Loucy (cell line): ENCODE data around the gene ASPG.

Source experiments
- CTCF ChIP-seq: fragments of 200-600 bp; sonication (generic); conservative IDR thresholded peaks from 2 replicates; pipeline ENCODE4 v1.5.1; 2014; ENCODE audit warnings: mild to moderate bottlenecking, antibody characterized with exemption, low read length
- EZH2phosphoT487 ChIP-seq: fragments of 200-600 bp; IDR thresholded peaks from 2 replicates; pipeline ENCODE4 v1.6.1; 2018; ENCODE audit warnings: antibody characterized with exemption, mild to moderate bottlenecking, moderate library complexity, borderline replicate concordance

GRCh38 chr14:104145826-104146601 lies 60.5 kb downstream of the ASPG start:
- no peak for TF ChIP-seq CTCF
- TF ChIP-seq EZH2phosphoT487: no peak
